ENCODE data around the gene FAM174B. TPM values are rescaled to one million over a fixed set of nuclear protein-coding genes. Genes with fewer than 3 reads are reported as not detected.

Gene FAM174B
- total RNA-seq, 1 donor = 5.1 TPM

DNA sequence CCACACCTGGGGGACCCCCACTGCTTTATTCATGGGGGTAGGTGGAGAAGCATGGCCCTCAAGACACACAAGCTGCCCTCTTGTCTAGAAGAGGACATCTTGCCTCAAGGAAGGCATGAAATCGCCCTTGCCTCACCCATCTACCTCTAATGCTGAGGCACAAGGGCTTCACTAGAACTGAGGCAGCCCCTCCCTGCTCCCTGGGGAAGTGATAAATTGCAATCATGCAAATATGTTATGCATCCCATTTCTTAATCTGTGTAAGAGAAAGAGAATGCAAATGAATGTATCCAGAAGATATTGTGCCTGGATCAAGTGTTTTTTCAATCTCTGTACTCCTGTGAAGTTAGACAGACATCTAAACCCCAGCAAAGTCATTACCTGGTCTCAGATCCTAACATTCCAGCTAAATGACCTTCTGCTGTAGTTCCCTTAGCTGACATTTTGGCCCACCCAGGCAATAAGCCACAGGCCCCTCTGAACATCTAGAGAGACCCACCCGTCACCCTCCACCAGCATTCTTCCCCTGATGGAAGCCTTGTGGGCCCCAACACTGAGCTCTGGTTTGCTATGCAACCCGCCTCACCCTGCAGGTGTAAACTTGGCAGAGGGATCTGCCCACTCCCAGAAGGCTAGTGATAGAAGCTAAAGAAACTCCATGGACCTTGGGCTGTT lies 53.8 kb downstream of the FAM174B start:
- Histone ChIP-seq H4K20me1 (ENCODE audit: insufficient read depth, low read length) (no peaks in the 10 kb centered on the region), H3K9me3 (ENCODE audit: low read depth, low read length) (no peaks in the 10 kb centered on the region), H3K27me3 (ENCODE audit: insufficient read depth, low read length) (no peaks in the 10 kb centered on the region), H3K79me2 (ENCODE audit: insufficient read depth, low read length) (no peaks in the 10 kb centered on the region), H3K4me2 (ENCODE audit: insufficient read depth, low read length) (no peak overlapping the region), H3K4me1 (ENCODE audit: insufficient read depth, low read length) (peaks cover 4% of the 10 kb centered on the region), H2AFZ (ENCODE audit: low read length) (no peak overlapping the region), H3K4me3 (ENCODE audit: insufficient read depth, low read length) (no peak overlapping the region), H3K27ac (ENCODE audit: low read depth, low read length) (no peak overlapping the region), H3K36me3 (ENCODE audit: insufficient read depth, low read length) (no peaks in the 10 kb centered on the region)
- no peak for DNase-seq (ENCODE audit: insufficient read length, low spot score, missing footprints)
- TF ChIP-seq, protein P1, sequence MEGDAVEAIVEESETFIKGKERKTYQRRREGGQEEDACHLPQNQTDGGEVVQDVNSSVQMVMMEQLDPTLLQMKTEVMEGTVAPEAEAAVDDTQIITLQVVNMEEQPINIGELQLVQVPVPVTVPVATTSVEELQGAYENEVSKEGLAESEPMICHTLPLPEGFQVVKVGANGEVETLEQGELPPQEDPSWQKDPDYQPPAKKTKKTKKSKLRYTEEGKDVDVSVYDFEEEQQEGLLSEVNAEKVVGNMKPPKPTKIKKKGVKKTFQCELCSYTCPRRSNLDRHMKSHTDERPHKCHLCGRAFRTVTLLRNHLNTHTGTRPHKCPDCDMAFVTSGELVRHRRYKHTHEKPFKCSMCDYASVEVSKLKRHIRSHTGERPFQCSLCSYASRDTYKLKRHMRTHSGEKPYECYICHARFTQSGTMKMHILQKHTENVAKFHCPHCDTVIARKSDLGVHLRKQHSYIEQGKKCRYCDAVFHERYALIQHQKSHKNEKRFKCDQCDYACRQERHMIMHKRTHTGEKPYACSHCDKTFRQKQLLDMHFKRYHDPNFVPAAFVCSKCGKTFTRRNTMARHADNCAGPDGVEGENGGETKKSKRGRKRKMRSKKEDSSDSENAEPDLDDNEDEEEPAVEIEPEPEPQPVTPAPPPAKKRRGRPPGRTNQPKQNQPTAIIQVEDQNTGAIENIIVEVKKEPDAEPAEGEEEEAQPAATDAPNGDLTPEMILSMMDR (IDR thresholded peaks at IDR 0.05; ENCODE audit: extremely low read depth, low read depth, low read length) = no peak

GRCh38 chr15:92600856-92601255 lies 54.7 kb downstream of the FAM174B start:
- no peak overlapping the region for H3K27ac ChIP-seq (ENCODE audit: low read depth, low read length)
- DNase-seq (ENCODE audit: insufficient read length, low spot score, missing footprints) = no peak
- H3K4me3 ChIP-seq (ENCODE audit: insufficient read depth, low read length) = no peak overlapping the region
- no peaks in the 10 kb centered on the region for H4K20me1 ChIP-seq (ENCODE audit: insufficient read depth, low read length)
- no peak overlapping the region for H3K4me2 ChIP-seq (ENCODE audit: insufficient read depth, low read length)
- TF ChIP-seq, protein P1 (IDR thresholded peaks at IDR 0.05; ENCODE audit: extremely low read depth, low read depth, low read length) = no peak
- peaks cover 4% of the 10 kb centered on the region for H3K4me1 ChIP-seq (ENCODE audit: insufficient read depth, low read length)
- H3K27me3 ChIP-seq (ENCODE audit: insufficient read depth, low read length) = no peaks in the 10 kb centered on the region
- no peaks in the 10 kb centered on the region for H3K9me3 ChIP-seq (ENCODE audit: low read depth, low read length)
- H2AFZ ChIP-seq (ENCODE audit: low read length) = no peak overlapping the region
- H3K36me3 ChIP-seq (ENCODE audit: insufficient read depth, low read length) = no peaks in the 10 kb centered on the region
- no peaks in the 10 kb centered on the region for H3K79me2 ChIP-seq (ENCODE audit: insufficient read depth, low read length)

- TF ChIP-seq, protein P1 (IDR thresholded peaks at IDR 0.05; ENCODE audit: extremely low read depth, low read depth, low read length) = no peak
- Histone ChIP-seq H3K4me1 (ENCODE audit: insufficient read depth, low read length) (peaks cover 4% of the 10 kb centered on the region), H3K27me3 (ENCODE audit: insufficient read depth, low read length) (no peaks in the 10 kb centered on the region), H4K20me1 (ENCODE audit: insufficient read depth, low read length) (no peaks in the 10 kb centered on the region), H3K4me2 (ENCODE audit: insufficient read depth, low read length) (no peak overlapping the region), H3K27ac (ENCODE audit: low read depth, low read length) (no peak overlapping the region), H3K4me3 (ENCODE audit: insufficient read depth, low read length) (no peak overlapping the region), H3K9me3 (ENCODE audit: low read depth, low read length) (no peaks in the 10 kb centered on the region), H3K36me3 (ENCODE audit: insufficient read depth, low read length) (no peaks in the 10 kb centered on the region), H2AFZ (ENCODE audit: low read length) (no peak overlapping the region), H3K79me2 (ENCODE audit: insufficient read depth, low read length) (no peaks in the 10 kb centered on the region)
- no peak for DNase-seq (ENCODE audit: insufficient read length, low spot score, missing footprints)
These were observed 56.1 kb downstream of the FAM174B start for GRCh38 chr15:92599394-92599970.

- no peak overlapping the region for H3K4me2 ChIP-seq (ENCODE audit: insufficient read depth, low read length)
- no peak overlapping the region for H3K27ac ChIP-seq (ENCODE audit: low read depth, low read length)
- H3K4me3 ChIP-seq (ENCODE audit: insufficient read depth, low read length) = no peak overlapping the region
These were observed 58.0 kb downstream of the FAM174B start for GRCh38 chr15:92597548-92597947.

More at GRCh38 chr15:92597548-92597947, 58.0 kb downstream of the FAM174B start:
- Histone ChIP-seq H3K36me3 (ENCODE audit: insufficient read depth, low read length) (no peaks in the 10 kb centered on the region), H2AFZ (ENCODE audit: low read length) (no peak overlapping the region), H3K4me1 (ENCODE audit: insufficient read depth, low read length) (peaks cover 4% of the 10 kb centered on the region), H3K9me3 (ENCODE audit: low read depth, low read length) (no peaks in the 10 kb centered on the region), H3K27me3 (ENCODE audit: insufficient read depth, low read length) (no peaks in the 10 kb centered on the region), H3K79me2 (ENCODE audit: insufficient read depth, low read length) (no peaks in the 10 kb centered on the region), H4K20me1 (ENCODE audit: insufficient read depth, low read length) (no peaks in the 10 kb centered on the region)
- TF ChIP-seq, protein P1 (IDR thresholded peaks at IDR 0.05; ENCODE audit: extremely low read depth, low read depth, low read length) = no peak
- DNase-seq (ENCODE audit: insufficient read length, low spot score, missing footprints) = no peak

Data from osteoblast (primary cell).